Measurements from ENCODE around the gene DLGAP1.

DLGAP1 gene

DNA sequence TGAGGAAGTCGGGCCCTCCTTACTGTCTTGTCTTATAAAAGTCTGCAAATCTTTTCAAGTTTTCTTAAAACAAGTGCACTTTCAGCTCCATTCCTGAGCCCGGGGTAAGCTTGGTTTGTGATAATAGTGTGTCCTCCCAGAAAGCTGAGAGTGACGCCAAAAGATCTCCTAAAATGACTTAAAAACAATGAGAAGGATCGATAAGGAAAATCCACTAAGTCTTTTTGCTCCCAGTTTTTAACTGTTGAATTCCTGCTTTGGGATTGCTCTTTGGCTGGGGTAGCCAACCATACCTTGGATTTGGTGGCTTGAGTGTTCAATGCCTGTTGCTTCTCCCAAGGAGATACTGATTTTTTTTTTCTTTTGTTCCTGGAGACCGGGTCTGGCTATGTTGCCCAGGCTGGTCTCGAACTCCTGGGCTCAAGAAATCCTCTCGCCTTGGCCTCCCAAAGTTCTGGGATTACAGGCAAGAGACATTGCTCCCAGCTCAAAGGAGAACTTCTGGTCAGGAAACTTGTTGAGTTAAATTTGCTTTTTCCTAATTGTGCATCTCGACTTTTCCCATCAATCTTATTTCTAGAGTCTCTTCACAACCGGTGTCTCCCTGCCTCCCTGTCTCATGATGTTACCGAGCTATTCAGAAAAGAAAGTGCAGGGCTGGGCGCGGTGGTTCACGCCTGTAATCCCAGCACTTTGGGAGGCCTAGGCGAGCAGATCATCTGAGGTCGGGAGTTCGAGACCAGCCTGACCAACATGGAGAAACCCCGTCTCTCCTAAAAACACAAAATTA lies 1002.2 kb downstream of the DLGAP1 start:
- no peak for DNase-seq

DNA sequence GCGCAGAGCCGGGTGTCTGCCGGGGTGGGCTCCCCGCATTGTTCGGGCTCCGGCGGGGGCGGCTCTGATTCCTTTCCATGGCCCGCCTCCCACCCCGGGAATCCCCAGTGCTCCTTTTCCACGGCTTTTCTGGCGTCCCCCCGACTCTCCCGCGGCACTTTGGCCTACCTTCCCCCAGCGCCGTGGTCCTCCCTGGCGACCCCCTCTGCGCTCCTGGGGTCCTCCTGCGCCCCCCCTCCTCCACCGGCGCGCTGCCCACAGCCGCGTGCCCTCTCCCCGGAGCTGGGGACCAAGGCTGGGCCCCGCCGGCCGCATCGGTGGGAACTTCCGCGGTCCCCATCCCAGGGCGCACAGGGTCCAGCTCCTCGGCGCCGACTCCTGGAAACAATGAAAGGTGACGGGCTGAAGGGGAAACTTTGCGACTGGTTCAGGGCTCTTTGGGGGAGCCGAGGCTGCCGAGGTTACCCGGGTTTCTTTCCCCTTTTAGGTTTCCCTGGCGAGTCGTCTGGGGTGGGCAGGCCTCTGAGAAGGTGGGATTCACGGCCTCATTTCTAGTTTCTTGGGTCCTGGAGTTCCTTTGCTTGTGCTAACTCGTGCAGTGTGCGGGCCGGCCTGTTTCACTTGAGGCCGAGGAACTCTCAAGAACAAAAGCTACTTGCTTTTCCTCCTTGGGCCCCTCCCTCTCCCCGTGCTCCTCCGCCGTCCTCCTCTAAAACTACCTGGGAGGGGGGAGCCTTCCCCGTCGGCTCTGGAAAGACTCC lies 1002.9 kb downstream of the DLGAP1 start:
- no peak for DNase-seq

DNA sequence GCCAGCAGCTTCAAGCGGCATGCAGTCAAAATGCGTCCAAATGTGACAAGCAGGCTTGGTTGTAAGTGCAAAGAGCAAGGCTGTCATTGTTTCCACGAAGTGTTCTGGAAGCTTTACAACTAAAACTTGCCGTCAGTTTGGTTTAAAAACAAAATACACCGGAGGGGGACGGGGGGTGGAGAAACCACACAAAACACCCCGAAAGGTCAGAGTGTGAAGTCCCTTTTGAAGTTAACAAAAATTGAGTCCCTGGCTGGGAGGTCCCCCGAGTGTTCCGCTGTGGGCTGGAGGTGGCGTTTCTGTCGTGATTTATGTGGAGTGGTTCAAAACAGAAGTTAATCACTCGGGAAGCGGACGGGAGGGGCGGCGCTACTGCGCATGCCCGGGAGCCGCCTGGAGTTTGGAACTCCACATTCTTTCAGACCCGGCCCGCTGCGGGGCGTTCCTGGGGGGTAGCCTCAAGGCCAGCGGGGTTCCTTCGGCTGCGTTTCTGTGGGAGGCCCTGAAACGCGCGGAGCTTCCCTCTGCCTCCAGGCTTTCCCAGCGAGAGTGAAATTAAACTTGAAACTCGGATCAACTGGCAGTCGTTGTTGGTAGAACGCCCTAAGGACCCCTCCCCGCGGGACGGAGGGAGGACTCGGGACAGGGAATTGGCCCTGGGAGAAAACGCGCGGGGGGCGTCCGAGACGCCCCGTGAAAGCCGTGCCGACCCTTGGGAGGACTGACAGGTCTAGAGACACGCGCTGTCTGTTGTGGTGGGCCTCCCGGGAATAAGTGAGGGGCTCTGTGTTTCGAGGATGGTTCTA lies 1003.7 kb downstream of the DLGAP1 start:
- peak; percentile 64 for DNase-seq

GRCh38 chr18:3450799-3451182 lies 1004.3 kb downstream of the DLGAP1 start:
- DNase-seq, result no peak

DNA sequence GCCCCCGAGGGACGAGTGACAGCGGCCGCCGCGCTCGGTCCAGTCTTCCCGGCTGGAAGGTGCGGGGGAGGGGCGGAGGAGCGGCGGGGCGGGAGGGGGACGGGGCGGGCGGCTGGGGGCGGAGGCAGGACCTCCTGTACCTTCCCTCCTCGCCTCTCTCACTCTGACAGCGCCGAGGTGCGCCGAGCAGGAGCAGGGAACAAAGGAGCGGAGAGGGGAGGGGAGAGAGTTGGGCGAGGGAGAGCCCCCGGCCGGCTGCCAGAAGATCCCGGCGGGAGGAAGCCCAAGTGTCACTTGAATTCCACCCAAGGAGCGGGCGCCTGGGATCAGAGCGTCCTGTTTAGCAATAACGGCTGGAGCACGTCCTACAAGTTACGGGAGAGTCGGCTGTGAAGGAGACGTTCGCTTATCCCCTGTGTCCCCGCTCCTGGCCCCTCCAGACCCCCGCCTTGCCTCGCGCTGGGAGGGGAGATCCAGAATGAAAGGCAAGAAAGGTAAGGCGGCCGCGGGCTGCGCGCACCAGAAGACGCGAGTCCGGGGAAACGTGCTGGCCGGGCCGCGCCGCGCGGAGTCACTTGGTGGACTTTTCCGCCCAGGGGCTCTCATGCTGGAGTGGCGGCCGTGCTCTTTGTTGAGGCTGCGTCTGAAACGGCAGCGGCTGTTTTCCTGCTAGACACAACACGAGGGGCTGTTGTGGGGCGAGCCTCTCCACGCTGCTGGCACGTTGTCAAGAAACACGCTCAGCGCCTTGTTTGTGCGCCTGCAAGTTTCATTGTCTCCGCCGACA lies 1004.9 kb downstream of the DLGAP1 start, which contains the start of gene TGIF1:
TGIF1 (plus strand) TSS at position 161 of the 787 bp plus-strand sequence; CDS start at position 479, 318 bp downstream.
- DNase-seq, result peak; percentile 54

DNA sequence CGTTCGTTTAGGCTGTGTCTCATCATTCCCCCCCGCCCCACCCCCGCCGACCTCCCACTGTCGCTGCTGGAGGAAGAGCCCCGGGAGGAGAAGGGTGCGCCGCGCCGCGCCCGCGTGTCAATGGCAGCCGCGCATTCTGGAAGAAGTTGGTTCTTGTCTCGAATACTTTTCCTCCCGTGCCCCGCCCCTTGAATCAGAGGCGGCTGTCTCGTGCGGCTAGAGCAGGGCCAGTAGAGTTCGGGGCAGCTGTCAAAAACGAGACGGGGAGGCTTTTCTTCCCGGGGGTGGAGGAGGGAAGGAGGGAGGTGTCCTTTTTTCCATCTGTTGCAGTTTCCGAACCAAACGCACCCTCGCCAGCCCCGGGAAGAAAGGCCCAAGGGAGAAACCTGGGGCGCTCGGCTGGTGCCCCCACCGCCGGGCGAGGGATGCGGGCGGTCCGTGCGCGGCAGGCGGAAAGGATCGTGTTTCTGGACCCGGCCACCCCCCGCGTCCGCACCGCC lies 1005.5 kb downstream of the DLGAP1 start:
- DNase-seq, result no peak

- DNase-seq, result peak; percentile 75
These were observed 1006.1 kb downstream of the DLGAP1 start for GRCh38 chr18:3448838-3449511.

DNA sequence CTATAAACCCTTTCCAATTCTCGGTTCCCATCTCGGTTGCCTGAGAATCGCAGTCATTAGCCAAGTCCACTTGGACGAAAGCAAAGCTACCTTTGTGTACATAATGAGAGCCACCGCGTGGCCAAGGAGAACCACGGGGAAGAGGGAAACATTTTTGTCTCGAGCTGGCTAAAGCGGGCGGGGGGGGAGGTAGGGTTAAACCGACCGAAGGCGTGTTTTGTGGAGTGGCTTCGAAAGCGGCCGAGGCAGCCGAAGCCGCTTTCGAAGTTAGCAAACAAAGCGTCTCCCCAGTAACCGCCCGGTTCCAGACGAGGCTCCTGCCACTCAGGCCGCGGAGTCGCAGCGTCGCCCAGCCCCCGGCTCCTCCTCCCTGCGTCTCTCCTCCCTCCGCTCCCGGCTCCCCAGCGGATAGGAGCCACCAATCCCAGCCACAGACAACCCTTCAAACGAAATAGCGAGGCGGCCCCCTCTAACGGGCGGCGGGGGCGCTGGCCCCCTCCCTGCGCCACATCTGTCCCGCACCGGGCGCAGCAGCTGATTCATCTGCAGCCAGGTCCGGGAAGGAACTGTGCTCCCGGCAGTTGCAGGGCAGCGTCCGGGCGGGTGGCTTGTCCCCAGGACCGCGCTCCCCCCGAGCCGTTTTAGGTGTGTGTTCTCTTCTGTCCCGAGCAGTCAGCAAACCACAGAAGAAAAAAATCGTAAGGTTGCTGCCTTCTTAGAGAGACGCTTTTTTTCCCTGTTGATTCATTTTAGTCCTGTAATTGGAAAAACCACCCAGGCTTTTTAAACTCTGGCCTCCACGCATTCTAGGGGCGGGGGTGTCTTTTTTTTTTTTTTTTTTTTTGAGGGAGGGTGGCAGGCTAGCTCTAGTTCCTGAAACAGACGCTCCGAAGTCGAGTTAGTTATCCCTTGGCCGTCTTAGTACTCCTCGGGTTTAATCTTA lies 1006.9 kb downstream of the DLGAP1 start:
- DNase-seq, result peak; percentile 76

DNA sequence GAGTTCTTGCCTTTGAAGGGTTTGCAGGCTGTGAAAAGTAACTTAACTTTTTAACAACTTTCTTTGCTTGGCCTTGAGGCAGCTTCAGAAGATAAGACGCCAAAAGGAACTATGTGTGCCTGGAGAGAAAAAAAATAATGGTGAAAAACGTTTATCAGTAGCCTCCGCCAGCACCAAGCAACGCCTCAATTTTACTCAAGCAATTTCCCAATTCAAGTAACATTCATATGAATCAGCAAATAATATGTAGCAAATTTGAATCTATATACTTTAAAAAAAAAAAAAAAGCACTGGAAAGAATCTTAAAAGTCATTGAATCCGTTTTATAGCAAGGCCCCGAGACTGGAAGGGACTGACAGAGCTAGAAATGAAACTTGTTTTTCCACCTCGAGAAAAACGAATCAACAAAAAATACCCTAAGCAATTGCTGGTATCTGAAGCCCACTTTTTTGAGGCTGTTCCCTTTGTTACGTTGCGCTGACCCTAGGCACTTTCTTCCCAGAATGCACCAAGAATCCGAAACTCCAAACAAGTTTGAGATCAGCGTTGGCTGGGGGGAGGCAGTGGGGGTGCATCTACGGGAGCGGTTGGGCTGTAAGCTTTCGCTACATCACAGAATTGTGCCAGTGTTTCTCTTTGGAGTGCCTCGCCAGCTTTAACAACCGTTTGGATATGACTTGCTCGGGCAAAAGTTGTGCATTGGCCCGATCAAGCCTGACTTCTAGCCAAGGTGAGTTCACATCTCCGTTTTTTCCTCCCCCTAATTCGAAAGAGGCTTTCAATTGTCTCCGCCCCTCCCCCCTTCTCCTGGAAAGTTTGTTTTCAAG lies 1007.8 kb downstream of the DLGAP1 start:
- DNase-seq, result no peak

All from NK-92 treated with Interleukin-12 subunit alpha and Interleukin-12 subunit beta, amount 100 ng/mL, for 24 hours (cell line).